Measurements from ENCODE around the gene HIKESHI.

DNA sequence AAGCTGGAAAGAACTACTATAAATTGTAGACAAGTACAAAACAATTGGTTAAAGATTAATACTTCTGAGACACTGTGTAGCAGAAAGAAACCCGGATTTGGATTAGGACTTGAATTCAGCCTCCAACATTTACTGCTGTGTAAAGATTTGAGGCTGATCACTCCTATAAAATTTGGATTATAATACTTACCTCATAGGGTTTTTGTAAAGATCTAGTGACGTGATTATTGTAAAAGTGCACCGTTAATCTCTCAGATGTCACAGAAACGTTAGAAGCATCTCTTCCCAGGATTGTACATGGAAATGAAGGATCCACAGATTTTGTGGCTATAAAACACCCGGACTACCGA is 323 bp upstream of the HIKESHI start:
- TF ChIP-seq, protein P1, sequence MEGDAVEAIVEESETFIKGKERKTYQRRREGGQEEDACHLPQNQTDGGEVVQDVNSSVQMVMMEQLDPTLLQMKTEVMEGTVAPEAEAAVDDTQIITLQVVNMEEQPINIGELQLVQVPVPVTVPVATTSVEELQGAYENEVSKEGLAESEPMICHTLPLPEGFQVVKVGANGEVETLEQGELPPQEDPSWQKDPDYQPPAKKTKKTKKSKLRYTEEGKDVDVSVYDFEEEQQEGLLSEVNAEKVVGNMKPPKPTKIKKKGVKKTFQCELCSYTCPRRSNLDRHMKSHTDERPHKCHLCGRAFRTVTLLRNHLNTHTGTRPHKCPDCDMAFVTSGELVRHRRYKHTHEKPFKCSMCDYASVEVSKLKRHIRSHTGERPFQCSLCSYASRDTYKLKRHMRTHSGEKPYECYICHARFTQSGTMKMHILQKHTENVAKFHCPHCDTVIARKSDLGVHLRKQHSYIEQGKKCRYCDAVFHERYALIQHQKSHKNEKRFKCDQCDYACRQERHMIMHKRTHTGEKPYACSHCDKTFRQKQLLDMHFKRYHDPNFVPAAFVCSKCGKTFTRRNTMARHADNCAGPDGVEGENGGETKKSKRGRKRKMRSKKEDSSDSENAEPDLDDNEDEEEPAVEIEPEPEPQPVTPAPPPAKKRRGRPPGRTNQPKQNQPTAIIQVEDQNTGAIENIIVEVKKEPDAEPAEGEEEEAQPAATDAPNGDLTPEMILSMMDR (IDR thresholded peaks at IDR 0.05) = no peak
- no peak for TF ChIP-seq POLR2A (IDR thresholded peaks at IDR 0.05)
